Stimulated activated CD8-positive, alpha-beta memory T cell treated with anti-CD3 and anti-CD28 coated beads, Interleukin-4, amount 100 ng/mL, for 24 hours (primary cell): ENCODE data around the gene CHPF.
A peak's percentile ranks its signal among the peaks of the same experiment; 100 is the strongest.

ENCODE experiments used
- DNase-seq: peaks from one replicate; pipeline ENCODE4 v3.0.0-alpha.2; 2020; ENCODE audit warnings: low read depth

The CHPF gene

DNA sequence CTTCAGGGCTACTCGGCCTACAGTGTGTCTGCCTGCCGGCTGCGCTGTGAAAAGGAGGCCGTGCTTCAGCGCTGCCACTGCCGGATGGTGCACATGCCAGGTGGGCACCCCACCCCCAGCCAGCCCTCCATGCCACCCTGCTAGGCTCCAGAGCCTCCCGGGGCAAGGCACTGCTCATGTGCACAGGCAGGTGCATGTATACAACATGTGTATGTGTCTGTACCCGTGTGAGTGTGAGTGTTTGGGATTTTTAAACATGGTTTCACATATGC is 11.3 kb downstream of the CHPF start:
- DNase-seq, result no peak

DNA sequence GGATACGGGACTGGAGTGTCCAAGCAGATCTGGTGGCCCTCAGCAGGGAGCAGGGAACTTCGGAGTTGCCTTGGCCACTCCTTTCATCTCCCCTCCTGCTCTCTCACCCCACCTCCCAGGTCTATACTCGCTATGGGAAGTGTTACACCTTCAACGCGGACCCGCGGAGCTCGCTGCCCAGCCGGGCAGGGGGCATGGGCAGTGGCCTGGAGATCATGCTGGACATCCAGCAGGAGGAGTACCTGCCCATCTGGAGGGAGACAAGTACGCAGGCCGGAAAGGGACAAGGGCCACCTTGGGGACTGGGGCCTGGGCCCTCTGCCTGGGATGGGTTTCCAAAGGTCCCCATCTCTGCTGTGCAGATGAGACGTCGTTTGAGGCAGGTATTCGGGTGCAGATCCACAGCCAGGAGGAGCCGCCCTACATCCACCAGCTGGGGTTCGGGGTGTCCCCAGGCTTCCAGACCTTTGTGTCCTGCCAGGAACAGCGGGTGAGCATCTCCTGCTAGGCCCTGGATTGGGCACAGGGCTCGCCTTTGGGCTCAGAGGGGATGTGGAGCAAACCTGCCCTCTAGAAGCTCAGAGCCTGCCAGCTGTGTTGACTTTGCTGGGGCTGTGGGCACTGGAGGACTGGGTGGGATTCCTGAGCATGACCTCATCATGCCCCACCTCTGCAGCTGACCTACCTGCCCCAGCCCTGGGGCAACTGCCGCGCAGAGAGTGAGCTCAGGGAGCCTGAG is 11.8 kb downstream of the CHPF start:
- no peak for DNase-seq

DNA sequence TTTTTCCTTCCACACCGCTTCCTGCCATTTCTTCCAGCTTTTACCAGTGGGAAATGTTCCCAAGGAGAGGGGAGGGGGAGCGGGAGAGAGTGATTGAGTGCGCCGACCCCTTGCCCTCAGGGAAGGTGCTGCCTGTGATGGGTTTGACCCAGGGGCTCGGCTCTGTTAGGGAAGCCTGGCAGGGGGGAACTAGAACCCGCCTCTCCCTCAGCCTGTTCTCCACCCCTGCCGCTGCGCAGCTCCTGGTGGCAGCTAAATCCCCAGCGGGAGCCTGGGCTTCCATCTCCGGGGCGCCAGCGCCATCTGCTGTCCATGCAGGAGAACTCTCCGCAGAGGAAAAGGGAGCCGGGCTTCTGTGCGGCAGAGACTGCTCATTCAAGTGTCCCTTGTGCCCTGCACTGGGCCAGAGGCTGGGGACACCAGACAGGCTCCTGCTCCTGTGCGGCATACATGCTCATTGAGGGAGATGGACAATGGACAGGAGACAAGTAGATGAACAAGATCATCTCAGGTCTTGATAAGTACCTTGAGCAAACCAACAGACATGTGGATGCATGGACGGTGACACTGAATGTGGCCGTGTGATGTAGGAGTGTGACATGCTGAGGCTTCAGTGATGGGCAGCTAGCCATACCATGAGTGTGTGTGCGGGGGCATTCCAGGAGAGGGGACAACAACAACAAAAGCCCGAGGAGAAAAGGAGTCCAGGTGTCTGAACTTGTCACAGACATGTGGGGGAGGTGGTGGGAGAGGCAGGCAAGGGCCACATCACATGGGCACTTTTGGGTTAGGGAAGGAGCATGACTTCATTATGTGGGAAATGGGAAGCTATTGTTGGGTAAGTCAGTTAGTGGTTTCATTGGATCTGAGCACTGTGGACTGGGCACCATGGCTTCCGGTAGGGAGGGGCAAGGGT is 13.3 kb downstream of the CHPF start:
- DNase-seq, result peak; percentile 78

DNA sequence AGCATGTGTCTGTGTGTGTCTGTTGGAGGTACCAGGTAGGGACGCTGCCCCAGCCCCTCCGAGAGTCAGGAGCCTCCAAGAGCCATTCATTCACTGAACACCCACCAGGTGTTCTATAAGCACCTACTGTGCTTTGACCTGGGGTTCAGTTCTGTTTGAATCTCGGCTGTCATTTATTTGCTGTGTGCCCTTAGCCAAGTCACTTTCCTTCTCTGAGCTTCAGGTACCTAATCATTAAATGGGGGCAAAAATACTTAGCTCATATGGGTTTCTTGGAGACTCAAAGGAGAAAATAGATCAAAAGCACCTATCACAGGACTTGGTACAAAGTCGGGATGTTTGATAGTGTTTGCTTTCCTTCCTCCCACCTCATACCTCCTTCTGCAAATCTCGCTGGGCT is 16.1 kb downstream of the CHPF start:
- no peak for DNase-seq

DNA sequence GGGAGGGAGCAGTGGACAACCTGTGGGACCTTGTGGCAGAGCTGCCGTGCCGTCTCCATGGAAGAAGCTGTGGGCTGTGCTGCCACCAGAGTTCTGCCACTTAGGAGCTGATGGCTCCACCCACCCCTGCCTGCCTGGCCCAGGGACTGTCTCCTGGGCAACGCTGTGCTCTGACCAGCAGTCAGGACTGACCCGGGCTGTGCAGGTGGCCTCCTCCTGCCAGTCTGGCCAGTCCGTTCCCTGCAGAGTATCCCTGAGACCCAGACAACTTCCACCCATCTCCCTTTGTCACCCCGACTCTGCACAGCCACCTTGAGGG is 16.6 kb downstream of the CHPF start:
- DNase-seq, result no peak

DNA sequence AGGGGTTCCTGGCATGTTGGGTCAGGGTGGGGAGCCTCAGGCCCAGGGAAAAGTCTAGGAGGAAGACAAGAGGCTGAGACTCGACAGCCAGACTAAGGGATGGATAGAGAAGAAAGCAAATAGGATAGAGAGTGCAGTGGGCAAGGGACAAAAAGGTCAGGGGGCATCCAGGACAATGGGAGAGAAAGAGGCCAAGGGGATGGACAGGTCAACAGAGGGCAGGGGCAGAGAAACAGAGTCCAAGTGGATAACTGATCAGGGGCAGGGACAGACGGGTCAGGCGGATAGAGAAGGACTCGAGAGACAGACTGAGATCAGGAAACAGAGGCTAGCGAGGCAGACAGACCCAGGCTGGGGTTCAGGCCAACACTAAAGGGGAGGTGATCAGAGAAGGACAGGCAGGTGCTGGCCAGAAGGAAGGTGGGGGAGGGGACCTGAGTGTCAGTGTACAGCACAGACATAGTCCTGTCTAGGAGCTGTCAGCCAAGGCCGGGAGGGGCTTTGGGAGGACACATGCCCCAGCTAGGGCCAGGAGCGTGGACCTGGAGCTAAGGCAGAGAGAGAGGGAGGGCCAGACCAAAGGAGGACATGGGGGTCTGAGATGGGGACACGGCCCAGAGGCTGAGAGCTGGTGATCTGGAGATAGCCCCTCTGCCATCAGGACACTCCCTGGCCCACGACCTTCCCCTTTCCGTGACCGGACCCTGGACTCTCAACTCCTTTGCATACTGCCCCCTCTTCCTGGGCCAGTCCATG is 17.1 kb downstream of the CHPF start:
- no peak for DNase-seq

DNA sequence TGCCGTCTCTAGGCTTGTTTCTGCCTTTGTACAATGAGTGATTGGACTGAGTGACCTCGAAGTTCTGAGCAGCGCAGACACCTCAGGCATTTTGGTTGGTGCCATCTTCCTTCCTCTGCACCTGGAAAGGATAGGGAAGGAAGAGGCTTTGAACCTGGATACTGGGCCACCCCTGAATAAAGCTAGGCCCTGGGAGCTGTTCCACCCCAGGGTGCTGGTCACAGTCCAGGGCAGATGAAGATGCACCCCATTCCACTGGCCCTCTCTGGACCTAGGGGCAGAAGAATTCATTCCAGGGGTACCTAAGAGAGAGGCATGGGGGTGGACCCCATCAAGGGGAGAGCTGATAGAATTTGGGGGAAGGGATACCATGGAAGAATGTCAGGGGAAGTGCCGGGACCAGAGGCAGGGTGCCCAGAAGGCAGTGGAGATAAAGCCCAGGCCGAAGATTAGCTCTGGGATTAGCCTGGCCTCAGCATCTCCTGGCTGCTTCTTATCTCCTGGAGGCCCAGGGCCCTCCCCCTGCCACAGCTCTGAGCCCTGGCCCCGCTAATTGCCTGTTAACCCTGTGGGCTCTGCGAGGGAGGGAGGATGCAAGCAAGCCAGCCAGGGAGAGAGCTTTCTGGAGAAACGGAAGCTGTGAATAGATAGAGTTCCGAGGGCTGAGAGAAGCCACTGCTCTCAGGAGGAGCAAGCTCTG is 17.9 kb downstream of the CHPF start:
- no peak for DNase-seq

DNA sequence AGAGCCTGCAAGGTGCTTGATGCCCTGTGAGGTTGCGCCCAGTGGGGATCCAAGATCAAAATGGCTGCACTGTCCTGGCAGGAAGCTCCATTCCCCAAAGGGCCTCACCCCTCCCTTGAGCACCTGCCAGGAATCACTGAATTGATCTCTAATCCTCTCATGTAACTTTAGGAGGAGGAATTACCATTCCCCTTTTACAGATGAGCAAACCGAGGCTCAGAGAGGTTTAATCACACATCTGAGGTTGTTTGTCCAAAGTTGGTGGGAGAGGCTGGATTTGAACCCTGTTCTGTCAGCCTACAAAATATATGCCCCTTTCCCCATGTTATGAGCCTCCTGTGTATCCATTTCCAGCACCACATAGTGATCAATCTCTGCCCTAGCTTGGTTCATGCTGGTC is 18.8 kb downstream of the CHPF start:
- no peak for DNase-seq

DNA sequence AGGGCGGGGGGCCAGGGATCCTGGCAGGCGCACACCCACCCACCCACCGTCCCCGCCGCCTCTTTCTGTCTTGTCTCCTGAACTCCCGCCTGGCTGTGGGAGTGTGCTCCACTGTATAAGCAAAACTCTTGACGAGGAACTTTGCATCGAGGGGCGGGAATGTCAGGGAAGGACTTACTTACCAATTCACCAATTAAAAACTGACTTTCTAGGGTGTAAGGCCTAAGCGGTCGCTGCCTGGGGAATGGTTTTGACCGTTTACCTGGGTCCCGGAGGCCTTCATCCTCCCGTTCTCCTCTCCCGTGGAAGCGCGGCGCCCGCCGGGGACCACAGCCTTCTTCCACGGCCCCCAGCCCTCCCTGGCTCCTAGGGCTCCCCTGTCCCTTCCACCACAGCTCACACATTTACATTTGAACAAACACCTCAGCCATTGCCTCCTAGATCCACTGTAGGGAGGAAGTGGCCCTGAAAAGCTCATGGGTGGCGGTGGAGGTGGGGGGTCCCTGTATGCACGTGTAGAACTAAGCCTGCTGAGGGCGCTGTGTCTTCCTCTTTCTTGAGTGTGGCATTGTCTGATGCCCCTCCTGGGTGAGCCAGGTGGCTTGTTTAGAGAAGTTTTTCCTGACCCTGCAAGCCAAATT is 20.5 kb downstream of the CHPF start:
- DNase-seq, result no peak

DNA sequence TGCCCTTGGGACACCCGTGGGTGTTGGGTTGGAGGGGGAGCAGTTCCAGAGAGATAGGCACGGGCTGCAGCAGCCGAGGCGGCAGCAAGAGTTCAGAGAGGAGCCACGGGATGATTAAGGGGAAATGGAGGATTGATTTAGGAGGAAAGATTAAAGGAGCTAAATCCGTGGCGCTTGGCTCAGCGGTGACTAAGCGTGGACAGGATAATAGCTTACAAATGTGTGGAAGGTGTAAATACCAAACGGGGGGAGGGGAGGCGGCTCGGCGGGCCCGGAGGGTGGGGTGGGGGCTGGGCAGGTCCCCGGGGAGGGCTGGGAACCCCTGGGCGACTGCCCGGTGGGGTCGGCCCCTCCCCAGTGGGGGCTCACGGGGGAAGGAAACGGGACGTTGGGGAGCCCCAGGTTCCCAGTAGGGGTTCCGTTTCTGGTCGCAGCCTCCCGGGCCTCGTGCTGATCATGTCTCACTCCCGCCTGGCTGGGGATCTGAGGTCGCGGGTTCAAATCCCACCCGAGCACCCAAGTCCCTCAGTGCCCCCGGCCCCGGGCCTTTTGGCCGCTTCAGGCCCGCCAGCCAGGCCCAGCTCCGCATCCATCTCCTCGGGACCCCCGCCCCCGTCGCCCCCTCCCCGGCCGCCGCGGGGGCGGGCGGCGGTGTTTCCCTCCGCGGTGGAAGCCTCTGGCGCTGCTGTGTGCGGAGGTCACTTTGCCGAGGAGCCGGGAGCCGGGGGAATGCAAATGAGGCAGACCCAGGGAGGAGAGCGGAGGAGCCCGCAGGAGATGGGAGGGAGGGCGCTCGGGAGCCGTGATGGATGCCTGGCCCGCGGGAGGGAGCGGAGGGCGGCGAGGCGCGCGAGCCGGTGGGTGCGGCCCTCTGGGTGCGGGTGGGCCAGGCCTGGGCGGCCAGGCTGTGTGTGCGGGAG is 21.2 kb downstream of the CHPF start:
- no peak for DNase-seq

DNA sequence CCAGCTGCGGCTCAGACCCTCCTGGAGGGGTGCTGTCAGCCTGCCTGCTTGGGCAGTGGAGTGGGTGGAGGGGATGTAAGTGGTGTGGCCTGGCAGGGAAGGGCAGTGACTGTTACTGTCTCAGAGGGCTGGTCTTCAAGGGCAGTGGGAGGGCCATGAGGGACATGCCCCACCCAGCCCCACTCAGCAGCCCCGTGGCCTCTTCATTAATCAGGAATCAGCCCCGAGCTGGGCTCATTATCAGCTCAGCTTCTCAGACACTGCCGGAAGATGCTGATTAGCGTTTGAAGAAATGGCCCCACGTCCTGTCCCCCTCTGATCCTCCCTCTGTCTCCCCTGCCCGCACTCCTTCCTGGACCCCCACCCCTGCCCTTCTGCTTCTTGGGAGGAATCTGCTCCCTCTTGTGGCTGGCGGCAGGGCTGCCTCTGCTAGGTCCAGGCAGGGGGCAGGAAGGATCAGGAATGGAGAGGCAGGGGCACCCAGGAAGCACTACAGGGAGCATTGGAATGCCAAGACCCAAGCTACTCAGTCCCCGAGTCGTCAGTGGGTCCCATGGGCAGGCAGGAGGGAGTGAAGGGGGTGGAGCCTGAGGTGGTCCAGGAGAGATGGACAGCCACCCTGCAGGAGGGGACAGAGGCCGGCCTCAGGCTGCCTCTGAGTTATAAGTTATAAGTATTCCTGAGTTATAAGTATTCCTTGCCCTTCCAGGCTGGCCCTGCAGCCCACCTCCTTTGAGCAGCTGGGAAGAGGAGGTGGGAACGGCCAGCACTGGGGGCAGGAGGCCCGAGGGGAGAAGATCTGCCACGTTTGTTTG is 22.3 kb downstream of the CHPF start:
- no peak for DNase-seq

DNA sequence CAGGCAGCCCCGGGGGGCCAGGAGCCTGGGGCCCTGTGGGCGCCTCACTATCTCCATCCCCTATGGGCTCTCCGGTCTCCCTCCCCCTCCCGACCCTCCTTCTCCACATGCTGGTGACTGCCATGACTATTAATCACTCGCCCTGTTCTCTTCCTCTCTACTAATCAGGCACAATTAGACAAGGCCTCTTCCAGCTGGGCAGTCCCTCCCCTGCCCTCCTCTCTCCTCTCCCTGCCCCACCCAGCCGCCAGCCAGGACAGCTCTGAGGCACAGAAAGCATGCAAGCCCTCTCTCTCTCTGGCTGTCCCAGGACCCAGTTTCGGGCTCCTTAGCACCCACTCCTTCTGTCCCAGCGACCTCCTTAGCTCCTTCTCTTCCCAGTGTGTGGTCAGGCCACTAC is 23.5 kb downstream of the CHPF start:
- DNase-seq, result no peak

DNA sequence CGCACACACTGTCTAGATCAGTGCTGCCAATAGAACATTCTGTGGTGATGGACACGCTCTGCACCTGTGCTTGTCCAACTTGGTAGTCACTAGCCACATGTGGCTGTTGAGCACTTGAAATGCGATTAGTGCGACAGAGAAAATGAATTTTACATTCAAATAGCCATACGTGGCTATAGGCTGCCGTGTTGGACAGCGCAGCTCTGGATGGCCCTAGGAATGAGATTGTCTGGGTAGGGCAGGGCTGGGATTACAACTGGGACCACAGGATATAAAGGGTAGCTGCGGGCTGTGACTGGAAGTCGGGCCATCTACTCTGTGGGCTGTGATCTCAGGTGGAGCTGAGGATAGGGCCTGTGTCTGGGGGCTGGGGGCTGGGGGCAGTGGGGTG is 24.1 kb downstream of the CHPF start:
- DNase-seq, result no peak

DNA sequence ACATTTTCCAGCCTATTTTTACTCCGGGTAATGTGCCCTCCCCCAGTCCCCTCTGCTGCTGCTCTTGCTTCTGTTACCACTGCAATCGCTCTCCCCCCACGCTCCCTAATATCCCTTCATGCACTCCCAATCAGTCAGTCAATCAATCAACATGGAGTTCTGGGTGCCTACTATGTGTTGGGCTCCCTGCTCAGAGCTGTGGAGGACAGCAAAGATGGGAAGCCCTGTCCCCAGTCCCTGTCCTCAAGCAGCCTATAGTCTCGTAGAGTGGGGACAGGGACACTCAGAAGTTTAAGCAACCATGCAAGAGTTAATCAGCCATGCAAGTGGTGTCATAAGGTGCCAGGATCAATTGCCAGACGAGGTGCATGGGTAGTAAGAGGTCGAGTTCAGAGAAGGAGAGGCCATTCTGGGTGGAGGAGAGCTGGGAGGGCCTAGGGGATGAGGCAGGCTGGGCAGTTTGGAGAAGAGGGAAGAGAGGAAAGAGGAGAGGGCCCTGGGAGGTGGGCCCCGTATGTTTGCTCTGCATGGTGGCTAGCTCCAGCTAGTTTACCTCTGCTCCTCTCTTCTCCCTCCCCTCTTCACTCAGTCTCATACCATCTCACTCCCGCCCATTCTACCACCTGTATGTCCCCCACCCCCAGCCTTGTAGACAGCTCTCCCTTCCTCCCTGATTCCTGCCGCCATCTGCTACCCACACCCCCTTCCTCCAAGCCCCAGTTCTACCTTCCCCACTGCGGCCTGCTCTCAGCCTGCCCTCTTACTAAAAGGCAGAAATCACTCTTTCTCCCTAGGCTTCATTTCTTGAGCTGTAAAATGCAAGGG is 25.4 kb downstream of the CHPF start:
- DNase-seq, result no peak

DNA sequence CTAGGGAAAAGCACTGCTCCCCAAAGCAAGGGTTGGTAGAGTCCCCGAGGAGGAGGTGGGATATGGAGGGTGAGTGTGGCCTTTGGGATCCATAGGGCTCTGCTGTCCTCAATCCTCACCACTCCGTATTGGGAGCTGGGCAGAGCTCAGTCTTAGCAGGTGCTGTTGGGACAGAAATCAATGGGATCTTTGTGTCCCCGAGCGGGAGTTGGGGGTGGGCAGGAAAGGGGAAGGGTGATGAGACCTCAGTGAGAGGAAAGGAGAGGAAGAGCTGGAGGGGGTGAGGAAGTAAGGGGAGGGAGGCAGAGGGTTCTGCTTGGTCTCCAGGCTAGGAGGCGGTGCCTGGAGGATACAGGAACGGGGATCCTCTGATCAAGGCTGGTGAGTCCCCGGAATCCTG is 26.7 kb downstream of the CHPF start:
- DNase-seq, result no peak

DNA sequence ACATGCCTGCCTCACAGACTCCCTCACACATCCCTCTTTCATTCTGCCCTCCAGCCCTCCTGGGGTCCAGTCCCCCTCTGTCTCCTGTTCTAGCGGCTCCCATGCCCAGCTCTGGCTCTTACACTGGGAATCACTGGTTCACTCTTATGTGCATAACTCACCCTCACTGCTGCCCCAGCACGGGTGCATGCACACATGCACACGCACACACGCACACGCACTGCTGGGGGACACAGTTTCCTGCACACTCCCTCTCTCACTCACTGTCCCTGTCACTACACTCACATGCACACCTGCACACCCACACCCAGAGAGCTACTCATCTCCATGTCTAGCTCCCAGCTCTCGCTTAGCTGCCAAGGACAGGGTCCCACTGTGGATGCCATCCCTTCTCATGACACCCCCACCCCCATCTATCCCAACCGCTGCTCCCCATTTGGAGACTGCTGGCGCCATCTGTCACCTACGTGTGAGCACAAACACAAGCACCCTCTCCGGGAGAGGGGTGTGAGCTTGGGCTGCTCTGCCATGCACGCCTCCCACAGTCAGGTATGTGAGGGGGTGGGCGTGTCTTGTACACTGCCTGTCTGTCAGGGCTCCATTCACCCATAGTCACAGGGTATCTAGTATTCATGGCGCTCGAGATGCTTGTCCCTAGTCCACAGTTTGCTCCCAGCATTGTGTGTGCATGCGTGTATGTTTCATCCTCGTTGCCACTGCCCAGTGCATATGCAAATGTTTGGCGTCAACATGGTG is 27.6 kb downstream of the CHPF start:
- DNase-seq, result no peak

DNA sequence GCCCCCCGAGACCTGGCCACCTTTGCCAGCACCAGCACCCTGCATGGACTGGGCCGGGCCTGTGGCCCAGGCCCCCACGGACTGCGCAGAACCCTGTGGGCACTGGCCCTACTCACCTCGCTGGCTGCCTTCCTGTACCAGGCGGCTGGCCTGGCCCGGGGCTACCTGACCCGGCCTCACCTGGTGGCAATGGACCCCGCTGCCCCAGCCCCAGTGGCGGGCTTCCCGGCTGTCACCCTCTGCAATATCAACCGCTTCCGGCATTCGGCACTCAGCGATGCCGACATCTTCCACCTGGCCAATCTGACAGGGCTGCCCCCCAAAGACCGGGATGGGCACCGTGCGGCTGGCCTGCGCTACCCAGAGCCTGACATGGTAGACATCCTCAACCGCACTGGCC is 28.8 kb downstream of the CHPF start:
- no peak for DNase-seq

DNA sequence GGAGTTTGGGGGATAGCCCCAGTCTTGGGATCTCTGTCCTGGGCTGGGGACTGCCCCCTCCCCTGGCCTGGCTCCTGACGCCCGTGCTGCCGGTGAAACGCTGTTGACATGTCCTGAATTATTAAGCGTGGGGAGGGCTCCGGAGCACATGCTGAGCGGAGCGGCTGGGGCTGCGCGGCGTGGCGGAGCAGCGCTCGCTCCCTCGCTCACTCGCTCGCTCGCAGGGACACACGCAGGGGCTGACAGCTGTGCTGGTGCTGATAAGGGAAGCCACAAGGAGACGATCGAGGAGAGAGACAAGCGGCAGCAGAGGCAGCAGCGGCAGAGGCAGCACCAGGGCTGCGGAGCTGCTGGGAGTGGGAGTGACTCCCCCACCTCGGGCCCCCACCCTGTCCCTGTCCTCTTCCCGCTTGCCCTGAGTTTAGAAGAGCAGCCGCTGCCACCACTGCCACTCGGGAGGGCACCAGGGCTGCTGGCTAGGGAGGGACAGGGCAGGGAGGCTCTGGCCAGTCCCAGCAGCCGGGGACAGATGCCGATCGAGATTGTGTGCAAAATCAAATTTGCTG is 29.3 kb downstream of the CHPF start, which contains the start of gene ASIC4:
ASIC4 (plus strand) TSS at position 287 of the 566 bp plus-strand sequence; CDS start at position 530, 243 bp downstream.
- no peak for DNase-seq
